Measurements from ENCODE around the gene HDAC4.

The HDAC4 gene

DNA sequence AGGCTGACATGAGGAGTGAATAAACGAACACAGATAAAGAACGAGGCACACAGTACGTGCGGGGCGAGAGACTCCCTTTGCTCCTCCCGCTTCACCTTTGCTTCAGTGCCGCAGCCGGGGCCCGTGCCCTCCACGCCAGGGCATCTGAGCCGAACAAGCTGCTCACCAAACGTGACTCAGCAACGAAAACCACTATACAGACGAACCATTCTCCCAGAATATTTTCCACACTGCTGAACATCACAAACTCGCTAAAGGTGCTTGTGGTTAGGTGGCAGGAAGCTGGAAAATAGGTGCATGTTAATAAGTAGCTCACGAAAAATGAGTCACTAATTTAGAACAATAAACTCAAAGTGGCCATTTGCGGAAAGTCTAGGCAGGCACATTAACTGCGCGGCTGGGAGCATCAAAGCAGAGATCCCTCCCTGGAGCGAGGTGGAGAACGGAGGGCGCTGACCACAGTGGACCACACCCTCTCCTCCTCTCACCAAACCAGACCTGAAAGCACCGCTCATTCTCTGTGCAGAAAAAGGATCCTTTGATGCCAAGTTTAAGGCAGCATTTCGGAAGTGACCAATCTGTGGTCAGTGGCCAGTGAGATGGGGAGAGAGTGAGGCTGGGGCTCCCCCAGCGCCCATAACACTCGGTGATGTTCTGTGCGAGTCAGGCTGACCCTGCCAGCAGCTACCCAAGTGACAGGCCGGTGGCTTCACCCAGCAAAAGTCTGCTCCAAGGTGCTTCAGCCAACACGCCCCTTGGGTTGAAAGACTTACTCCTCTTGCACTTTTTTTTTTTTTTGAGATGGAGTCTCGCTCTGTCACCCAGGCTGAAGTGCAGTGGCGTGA, 153.2 kb downstream of the HDAC4 start:
- DNase-seq = no peak

DNA sequence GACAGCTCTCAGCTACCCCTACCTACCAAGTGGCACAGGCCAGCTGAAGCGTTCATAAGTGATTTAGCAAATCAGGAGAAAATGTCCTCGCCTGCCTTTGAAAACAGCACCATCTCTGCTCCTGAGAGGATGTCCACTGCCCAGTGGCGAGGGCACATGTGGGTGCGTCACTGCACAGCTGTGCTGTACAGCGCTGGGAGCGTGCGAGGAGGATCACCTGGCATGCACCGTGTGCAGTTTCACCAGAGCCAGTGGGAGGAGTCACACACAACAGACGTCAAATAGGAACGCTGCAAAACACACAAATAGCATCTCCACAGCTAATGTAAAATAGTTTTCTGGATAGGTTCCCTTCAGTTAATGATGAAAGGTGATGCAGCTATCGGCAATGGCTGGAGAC, 154.1 kb downstream of the HDAC4 start:
- no peak for DNase-seq

DNA sequence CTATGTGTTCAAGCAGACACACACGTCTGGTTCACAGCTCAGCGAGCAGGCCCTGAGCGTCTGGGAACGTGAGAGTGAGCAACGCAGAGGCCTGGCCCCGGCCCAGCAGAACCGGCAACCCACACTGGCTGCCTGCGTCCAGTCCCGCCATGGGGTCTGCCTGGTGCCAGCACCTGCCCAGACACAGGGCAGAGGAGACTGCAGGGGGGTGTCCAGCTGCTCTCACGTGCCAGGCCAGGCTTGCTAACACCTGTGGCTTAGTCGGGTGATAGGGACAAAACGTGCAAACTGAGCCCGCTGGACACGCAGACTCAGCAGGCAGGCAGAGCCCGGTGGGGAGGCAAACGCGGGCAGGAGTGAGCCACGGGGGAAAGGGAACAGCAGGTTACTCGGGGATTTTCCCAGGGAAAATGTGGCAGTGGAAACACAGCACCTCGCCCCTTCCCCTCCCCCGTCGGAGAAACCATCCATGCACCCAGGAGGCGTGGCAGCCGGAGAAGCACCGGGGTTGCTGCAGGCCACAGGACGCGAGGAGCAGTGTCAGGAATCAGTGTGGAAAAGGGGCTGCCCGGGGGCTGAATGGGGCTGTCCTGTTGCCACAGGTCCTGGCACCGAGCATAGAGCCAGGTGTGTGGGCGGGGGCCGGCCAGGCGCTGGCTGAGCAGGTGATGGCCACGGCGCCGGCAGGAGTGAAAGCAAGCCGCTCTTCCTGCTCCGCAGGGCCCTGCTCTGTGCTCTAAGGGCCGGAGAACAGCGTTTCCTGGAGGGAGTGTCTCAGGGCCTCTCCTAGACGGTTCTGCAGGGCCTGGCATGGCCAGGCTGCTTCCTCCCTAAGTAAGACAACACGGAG, 154.7 kb downstream of the HDAC4 start:
- no peak for DNase-seq

DNA sequence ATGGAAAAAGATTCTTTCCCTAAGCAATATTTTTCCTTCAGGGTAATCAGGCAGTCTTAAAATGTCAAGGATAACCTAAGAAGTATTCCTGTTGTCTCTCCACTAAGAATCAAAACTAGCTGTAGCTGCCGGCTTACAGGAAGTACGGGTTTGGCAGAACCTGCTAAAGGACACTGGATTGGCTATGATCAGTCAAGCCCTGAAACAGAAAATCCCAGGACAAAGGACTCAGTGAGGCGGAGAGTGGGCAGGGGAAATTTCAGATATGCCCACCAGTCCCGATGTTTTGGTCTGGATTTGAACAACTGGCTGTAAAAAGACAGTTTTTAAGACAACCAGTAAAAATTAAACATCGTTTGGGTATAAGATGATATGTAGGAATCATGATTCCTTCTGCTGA, 155.7 kb downstream of the HDAC4 start:
- DNase-seq = no peak

DNA sequence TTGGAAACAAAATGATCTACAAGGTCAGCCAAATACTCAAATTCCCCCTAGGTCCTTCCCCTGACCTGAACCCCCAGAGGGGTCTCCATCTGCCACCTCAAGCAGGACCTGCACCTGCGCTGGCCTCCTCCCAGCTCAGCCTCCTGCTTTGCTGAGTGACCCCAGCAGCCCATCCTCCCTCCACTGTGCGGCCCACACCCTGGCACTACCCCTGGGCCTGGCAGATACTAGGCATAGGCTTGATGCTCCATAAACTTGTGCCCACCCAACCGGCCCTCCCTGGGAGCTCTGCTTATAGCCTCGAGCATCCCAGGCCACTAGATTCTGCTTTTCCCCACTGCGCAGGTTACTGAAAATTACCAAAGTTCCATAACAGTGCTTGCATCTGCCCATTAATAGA, 156.2 kb downstream of the HDAC4 start:
- DNase-seq = no peak

DNA sequence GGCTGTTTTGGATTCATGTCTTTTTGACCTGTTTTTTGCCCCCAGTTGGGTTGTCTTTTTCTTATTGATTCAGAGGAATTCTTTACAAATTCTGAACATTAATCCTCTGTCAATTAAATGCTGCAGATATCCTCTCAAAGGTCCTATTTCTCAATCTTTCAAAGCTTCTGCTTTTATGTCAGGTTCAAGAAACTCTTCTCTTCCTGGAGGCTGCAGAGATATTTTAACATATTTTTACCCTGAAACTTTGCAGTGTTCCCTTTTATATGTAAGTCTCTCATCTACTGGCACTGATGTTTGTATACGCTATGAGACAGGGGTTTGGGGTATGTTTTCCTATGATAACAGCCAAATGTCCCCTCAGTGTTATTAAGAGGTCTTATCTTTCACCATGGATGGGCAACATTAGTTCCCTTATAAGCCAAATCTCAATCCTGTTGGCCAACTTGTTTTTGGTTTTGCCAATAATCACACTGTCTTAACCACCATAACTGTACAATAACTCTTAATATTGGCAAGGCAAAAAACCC, 159.3 kb downstream of the HDAC4 start:
- DNase-seq = no peak

DNA sequence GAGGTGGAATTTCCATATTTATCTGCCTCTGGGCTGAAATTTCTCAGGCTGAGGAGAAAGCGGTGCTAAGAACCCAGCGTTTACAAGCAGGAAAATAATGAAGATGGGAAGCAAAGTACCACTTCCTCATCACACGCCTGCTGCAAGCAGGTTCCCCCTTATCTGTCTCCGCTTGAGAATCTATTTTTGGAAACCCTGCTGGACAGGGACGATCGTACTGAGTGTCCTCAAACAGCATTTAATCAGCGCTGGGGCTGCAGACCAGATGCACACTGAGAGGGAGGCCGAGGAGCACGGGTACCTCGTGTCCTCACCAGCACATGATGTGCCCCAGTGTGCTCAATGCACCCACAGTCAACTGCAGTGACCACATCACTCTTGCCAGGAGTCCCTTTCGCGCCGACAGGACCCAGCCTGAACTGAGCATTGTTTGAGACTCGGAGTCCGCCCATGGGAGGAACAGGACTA, 160.4 kb downstream of the HDAC4 start:
- no peak for DNase-seq

DNA sequence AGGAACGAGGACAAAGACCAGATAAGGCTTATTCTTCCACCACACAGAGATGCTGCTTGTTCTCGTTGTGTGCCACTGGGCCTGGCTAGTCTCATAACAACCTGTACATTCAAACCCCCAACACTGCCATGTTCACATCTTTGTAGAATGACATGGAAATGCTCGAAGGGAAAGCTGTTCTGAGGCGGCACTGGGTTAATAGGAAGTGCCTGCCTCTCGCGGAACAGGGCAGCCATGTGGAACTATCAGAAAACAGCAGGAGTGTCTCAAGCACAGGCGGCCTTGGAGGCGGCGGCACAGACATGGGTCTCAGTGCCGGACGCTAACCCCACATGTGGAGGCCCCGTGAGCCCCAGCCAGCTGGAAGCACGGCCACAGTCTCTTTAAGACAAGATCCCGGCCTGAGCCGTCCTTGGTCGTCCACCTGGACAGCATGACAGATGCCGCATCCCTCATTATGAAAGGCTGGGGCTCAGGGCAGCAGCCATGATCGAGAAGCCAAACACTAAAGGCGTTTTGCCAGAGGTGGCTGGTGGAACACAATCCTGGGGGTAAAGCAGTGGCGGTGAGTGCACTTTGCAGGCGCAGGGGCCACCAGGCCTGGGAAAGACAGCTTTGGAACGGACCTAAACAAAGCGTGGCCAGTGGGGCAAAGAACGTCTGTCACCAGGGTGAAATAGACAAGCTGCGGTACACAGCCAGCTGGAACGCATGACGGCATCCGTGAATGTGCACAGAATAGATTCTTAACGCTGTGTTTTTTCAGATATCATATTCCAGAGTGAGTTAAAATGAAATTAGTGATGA, 161.0 kb downstream of the HDAC4 start:
- DNase-seq = no peak

DNA sequence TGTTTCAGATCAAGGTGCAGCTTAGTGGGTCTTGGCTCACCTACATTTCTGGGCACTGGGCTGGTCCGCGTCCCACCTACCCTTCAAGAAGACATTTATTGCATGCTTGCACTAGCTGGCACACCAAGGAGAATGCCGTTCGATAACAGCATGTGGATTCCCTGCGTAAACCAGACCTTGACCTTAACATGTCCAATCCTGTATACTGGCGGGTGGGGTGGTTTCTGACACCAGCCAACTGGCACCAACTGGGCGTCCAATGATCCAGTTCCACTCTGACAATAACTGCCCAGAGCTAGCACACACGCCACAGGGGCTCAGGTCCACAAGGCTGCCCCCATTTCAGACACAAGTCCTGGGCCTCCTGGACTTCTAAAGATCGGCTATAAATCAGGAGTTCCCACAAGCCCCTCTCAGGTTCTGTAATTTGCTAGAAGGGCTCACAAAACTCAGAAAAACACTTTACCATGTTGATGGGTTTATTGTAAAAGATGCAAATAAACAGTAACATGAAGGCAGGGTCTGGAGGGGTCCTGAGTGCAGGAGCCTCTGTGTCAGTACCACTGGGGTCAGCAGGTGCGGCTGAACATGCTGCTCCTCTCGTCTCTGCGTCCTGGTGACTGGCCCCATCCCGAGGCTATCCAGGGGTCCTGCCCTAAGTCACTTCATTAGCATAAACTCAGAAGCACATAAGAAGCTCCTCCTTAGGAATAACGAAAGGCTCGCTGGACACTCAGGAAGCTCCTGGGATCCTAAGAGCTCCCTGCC, 161.8 kb downstream of the HDAC4 start:
- no peak for DNase-seq

DNA sequence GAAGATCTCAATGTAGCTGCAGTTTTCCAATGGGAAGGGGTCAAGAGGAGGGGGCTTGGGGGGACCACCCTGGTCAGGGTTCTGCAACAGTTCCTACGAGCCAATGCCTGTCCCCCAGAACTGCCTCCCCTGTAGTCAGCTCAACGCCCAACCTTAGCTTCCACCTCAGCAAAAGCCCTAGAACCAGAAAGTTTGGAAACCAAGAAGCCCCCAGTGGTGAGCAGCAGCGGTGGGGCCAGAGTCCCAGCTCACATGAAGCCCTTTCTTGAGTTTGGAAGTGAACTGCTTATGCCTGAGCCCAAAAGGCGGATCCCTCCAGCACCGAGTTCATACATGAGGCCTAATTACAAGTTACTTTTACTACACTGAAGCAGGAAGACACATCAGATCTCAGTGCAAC, 162.4 kb downstream of the HDAC4 start:
- DNase-seq = no peak

DNA sequence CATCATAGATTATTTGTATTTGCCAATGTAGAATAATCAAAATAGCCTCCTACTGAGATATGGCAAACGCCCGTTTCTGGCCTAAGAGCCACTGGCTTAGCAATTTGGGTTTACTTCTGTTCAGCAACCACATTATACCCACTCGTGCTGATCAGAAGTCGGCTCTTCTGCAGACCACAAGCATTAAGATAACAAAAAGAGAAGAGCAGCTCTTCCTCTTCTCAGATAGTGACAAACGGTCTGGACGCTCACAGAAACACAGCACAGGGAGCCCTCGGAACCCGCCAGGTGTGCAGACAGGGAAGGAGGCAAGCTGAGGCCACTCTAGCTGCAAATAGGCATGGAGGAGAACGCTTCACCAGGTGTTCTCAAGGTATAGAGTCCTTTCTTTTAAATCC, 164.0 kb downstream of the HDAC4 start:
- no peak for DNase-seq

DNA sequence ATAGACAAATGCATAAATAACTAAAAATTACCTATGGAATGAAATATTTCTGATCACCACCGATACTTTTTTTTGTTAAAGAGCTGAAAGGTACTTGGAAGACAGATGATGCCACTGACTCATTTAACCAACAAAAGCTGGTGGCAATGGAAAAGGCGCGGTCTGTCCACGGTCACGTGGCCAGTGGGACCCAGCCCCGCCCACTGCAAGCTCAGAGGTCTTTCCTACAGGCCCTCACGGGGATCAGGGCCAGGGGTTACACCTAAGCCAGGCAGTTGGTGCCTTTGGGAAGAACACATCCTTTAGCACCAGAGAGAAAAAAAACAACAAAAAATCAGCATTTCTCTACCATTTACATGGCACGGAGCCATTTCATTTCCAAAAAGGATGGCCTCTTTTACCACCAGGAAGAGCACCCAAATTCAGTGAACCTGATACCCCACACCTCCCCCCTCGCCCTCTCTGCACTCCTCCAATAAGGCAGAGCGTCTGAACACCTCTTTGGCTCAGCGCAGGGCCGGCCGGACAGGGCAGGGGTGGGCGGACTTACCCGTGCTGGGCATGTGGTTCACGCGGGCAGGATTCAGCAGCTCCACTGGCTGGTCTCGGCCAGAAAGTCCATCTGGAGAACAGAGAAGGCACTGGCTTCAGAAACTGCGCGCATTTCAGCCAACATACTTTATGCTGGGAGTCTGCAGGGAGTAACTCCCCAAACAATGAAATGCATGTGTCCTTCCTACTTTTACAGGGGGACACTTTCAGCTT, 164.6 kb downstream of the HDAC4 start:
- no peak for DNase-seq

DNA sequence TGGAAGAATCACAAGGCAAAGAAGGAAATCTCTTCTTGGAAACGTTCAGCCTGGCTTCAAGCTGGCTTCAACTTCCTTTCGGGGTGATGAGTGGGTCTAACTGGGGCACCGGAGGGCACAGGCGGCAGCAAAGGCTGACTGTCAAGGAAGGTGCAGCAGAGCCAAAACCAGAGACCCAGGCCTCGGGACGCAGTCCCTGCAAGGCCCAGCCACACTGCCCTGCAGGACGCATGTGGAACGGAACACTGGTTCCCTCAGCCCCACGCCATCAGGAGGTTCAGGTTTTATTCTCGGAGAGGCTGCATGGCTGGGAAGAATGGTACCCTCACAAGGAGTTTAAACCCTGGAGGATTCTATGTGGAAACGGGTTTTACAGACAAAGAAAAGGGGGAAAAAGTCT, 165.5 kb downstream of the HDAC4 start:
- DNase-seq = no peak

DNA sequence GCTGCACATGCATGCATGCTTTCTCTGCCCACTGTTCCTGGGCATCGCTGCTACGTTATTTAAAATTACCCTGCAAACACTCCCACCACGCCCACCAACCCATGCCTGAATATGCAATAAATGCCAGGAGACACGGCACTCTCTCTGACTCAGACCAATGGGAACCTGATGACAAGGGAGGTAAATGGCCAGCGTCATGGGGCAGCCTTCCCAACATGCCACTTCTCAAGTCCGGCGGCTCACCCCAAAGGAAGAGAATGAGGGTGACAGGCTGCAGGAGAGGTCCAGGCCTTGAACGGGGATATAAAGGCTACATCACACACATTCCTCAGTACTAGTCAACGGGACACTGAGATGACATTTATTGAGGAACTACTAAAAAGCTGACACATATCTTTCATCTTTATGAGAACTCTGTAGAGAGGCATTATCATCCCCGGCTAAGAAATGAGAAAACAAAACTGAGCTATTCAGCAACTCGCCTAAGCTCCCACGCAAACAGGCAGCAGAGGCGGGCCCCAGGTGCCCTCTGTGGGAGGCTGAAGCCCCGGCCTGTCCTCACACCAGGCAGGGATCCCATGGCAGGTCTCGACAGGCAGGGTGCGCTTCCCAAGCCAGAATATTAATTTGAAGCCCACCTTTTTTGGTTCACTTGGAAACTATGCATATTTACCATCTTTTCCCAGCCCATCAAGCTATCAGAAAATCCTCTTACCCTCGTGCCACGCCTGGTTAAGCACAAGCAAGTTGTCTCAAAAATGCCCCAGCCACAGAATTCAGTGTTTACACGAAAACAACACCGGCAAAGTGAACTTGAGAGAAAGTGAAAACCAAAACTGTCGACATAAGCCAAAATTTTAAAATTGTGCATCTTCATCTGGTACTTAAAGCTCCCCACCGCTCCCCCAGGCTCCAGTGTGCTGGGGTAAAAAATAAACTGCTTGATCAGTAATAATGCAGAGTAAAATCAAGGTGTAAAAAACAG, 166.3 kb downstream of the HDAC4 start:
- no peak for DNase-seq

DNA sequence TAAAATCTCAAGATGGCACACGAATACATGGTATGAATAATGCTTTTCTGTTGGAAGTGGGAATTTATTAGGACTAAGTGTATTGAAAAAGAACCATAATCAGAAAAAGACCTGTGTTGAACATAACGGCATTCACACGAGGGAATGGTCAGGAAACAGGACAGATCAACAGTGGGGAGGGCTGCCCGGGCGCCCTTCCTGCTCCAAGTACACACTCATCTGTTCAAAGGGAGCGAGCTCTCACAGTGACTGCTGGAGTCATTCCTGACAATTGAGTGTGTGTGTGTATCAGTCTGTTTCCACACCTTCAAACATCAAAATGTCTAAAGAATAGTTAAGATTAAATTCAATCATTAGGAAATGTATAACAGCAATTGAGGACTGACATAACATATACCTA, 167.2 kb downstream of the HDAC4 start:
- no peak for DNase-seq

DNA sequence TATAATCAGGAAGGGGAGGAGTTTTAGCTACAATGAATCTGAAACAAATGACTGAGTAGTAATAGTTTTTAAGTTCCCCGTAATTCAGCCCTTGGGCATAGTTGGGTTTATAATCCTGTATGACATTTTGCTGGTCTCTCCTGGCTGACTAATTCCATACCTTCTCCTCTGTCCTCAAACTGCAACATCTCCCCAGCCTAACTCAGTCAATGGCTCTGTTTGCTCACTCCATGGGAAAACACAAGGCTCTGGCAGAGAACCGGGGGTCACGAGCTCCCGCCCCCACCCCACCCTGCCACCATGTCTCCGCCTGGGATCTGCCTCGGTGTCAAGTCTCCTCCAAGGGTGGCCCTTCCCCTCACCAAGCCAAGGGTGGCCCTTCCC, 168.6 kb downstream of the HDAC4 start:
- no peak for DNase-seq

DNA sequence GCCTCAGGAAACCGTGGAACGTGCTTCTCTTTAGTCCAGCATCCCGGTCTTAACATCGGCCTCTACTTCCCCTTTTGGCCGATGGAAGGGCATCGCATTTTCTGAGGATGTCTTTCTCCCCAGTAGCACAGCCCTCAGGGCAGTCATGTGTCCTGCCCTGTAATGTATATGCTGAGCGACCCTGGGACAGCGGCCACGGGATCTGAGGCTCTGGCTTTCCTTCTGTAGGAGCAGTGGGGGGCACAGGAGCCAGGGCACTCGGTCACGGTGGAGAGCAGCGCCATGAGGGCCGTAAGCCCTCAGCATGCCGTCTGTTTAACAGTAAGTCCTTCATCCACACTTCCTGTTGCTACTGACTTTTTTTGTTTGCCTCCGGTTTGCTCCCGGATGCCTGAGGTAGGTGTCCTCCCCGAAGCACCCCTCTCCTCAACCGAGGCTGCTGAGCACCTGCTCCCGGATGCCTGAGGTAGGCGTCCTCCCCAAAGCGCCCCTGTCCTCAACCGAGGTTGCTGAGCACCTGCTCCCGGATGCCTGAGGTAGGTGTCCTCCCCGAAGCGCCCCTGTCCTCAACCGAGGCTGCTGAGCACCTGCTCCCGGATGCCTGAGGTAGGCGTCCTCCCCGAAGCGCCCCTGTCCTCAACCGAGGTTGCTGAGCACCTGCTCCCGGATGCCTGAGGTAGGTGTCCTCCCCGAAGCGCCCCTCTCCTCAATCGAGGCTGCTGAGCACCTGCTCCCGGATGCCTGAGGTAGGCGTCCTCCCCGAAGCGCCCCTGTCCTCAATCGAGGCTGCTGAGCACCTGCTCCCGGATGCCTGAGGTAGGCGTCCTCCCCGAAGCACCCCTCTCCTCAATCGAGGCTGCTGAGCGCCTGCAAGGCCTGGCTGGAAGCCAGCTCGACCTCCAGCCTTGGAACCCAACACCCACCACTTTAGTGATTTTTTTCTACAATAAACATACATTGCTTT, 169.3 kb downstream of the HDAC4 start:
- DNase-seq = no peak

DNA sequence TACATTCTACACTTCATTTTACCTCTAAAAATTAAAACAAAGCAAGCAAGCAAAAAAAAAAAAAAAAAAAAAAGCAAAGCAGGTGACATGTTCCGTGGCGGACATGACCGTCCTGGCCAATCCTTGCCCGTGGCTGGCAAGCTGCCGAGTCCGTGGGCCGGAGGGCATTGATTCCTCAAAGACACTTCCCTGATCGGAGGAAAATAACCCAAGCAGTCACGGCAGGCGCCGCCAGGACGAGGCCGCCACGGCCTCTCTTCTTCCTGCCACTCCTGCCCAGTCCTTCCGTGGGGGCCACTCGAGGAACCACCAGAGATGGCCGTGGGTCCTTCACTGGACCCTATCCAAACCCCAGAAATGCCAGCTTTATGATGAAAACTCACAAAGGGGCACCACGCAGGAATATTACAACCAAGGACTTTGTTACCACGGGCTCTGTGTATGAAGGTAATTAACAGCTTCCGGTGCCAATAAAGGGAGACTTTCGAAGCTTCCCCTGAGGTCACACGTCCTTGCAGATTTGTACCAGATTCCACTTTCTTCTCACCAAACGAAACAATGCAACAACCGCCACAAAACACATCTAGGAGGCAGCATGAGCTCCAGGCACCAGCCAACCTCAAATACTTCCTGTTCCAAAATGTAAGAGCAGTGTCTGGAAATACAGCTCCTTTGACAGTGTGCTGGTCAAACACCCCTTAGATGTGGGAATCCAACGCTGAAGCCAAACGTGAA, 170.3 kb downstream of the HDAC4 start:
- DNase-seq = no peak
